Left ventricle myocardium inferior (tissue), 1 donor: ENCODE data around the gene C8G. TPM values are rescaled to one million over a fixed set of nuclear protein-coding genes. Genes with fewer than 3 reads are reported as not detected.
A peak's percentile ranks its signal among the peaks of the same experiment; 100 is the strongest.

Experiments
- DNase-seq: peaks from one replicate; pipeline ENCODE4 v3.0.0-alpha.2; 2020
- H3K27ac ChIP-seq: fragments of 200-600 bp; replicated peaks from 2 replicates; pipeline ENCODE4 v1.8.0; 2021
- H3K27me3 ChIP-seq: fragments of 200-600 bp; 2 replicates; pipeline ENCODE4 v1.8.0; 2021; ENCODE audit warnings: low read depth
- H3K36me3 ChIP-seq: fragments of 200-600 bp; 2 replicates; pipeline ENCODE4 v1.8.0; 2021
- H3K4me1 ChIP-seq: fragments of 200-600 bp; 2 replicates; pipeline ENCODE4 v1.8.0; 2021
- H3K4me3 ChIP-seq: fragments of 200-600 bp; 2 replicates; pipeline ENCODE4 v1.8.0; 2021; ENCODE audit warnings: mild to moderate bottlenecking, moderate library complexity
- H3K9me3 ChIP-seq: fragments of 200-600 bp; replicated peaks from 2 replicates; pipeline ENCODE4 v1.8.0; 2021
- intact Hi-C: fragments of 100-400 bp; cut with micrococcal nuclease; formaldehyde crosslinking; loops from one replicate; pipeline ENCODE4 v1.11.0; 2022
- total RNA-seq: library from RNA; stranded (reverse); fragmentation: NEBNext Ultra II Directional; extraction: Animal tissue kit (Norgen Biotek cat#: 25700); gene quantifications from one replicate; pipeline ENCODE4 v1.2.1, GENCODE V29; 2021
- TF ChIP-seq, protein P1 (sequence below): fragments of 200-600 bp; IDR thresholded peaks from 2 replicates; pipeline ENCODE4 v1.8.0; 2021; ENCODE audit warnings: antibody characterized with exemption, mild to moderate bottlenecking, borderline replicate concordance
- donor health status: DM: no; HTN: yes; CAD: no; lungs with severe emphysema.

Gene C8G
- total RNA-seq, 1 donor from 2014 or later = 3.6 TPM

DNA sequence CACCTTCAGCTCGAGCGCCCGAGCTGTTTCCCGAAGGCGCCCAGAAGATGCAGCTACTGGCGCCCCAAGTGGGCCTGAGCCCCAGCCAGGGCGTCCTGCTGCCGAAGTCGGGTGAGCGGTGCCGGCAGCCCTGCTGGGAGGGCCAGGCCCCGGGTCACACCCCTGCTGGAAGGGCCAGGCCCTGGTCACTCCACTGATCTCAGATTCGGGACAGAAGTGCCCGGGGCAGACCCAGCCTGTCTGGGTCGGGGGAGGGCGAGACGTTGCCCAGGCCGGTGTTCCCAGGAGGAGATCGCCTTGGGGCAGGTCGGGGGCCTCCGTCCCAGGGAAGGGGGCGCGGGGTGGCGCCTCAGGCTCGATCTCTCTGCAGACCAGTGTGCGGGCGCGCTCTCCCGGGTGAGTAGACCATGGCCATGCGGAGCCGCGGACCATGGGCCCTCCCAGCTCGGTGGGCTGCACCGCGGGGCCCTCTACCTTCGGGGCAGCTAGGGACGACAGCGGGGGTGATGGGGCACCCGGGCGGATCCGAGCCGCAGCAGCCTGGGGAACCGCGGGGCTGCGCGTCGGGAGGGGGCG is 40.1 kb downstream of the C8G start:
- no peaks in the 10 kb centered on the region for H3K9me3 ChIP-seq
- DNase-seq = no peak
- intact Hi-C loops = no loop called here
- H3K36me3 ChIP-seq = no peaks in the 10 kb centered on the region
- no peak overlapping the region for H3K27ac ChIP-seq
- peak overlapping the region; percentile 42 for H3K4me3 ChIP-seq
- H3K4me1 ChIP-seq = peaks cover 57% of the 10 kb centered on the region
- peaks cover 15% of the 10 kb centered on the region for H3K27me3 ChIP-seq
- TF ChIP-seq, protein P1, sequence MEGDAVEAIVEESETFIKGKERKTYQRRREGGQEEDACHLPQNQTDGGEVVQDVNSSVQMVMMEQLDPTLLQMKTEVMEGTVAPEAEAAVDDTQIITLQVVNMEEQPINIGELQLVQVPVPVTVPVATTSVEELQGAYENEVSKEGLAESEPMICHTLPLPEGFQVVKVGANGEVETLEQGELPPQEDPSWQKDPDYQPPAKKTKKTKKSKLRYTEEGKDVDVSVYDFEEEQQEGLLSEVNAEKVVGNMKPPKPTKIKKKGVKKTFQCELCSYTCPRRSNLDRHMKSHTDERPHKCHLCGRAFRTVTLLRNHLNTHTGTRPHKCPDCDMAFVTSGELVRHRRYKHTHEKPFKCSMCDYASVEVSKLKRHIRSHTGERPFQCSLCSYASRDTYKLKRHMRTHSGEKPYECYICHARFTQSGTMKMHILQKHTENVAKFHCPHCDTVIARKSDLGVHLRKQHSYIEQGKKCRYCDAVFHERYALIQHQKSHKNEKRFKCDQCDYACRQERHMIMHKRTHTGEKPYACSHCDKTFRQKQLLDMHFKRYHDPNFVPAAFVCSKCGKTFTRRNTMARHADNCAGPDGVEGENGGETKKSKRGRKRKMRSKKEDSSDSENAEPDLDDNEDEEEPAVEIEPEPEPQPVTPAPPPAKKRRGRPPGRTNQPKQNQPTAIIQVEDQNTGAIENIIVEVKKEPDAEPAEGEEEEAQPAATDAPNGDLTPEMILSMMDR = no peak

DNA sequence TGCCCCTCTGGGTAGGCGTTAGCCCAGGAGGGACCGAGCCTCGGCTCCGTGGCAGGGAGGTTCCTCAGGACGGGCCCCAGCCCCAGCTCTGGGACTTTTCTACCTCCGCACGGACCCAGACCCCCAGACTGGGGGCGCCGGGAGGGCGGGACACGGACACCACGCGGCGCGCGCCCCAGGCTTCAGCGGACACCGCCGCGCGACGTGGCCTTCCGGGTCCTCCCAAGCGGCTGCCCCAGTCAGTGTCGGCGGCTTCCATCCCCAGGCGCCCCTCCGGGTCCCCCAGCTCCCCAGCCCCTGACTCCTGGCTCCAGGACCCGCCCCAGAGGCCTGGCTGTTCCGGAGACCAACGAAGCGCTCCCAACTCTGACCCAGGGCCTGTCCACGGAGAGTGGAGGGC is 40.8 kb downstream of the C8G start:
- H3K9me3 ChIP-seq = peaks cover 4% of the 10 kb centered on the region
- TF ChIP-seq, protein P1 = no peak
- peaks cover 49% of the 10 kb centered on the region for H3K4me1 ChIP-seq
- H3K27me3 ChIP-seq = peaks cover 15% of the 10 kb centered on the region
- H3K36me3 ChIP-seq = no peaks in the 10 kb centered on the region
- DNase-seq = no peak
- no peak overlapping the region for H3K27ac ChIP-seq
- intact Hi-C loops = no loop called here
- peak overlapping the region; percentile 42 for H3K4me3 ChIP-seq

DNA sequence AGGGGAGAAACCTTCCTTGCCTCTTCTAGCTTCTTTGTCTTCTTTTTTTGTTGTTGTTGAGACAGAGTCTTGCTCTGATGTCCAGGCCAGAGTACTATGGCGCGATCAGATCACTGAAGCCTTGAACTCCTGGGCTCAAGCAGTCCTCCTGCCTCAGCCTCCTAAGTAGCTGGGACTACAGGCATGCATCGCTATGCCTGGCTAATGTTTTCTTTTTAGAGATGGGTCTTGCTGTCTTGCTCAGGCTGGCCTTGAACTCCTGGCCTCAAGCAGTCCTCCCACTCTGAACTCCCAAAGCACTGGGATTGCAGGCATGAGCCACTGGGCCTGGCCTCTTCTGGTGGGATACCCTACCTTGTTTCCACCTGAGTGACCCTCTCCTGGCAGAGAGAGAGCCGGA is 43.8 kb downstream of the C8G start:
- H3K4me3 ChIP-seq = no peak overlapping the region
- no peak for DNase-seq
- H3K36me3 ChIP-seq = peaks cover 6% of the 10 kb centered on the region
- H3K9me3 ChIP-seq = peaks cover 4% of the 10 kb centered on the region
- peaks cover 25% of the 10 kb centered on the region for H3K27me3 ChIP-seq
- peaks cover 49% of the 10 kb centered on the region for H3K4me1 ChIP-seq
- H3K27ac ChIP-seq = no peak overlapping the region
- intact Hi-C loops = no loop called here
- TF ChIP-seq, protein P1 = no peak

DNA sequence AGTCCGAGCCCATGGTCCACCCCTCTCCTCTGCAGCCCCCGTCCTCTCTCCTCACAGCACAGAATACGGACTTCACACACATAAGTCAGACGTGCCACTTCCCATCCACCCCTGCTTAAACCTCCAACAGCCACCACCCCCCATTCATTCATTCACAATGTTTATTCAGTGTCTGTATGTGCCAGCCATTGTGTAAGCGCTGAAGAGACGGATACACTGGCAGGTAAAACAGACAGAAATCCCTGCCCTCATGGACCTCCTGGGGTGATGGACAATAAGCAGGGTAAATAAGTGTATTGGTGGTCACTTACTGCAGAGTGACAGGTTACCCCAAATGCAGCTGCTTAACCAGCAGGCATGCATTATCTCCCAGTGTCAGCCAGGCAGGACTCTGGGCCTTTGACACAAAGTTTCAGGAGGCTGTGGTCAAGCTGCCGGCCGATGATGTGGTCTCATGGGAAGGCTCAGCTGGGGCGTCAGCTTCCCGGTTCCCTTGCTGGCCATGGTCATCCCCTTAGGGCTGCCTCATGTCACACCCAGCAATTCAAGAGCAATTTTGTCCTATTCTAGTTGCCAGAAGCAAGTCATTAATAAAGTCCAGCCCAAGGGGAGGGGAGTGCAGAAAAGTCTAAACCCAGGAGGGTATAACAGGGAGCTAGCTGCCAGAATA is 45.3 kb downstream of the C8G start:
- H3K27ac ChIP-seq = peak overlapping the region; percentile 92
- intact Hi-C loops = no loop called here
- no peak for DNase-seq
- no peak overlapping the region for H3K4me3 ChIP-seq
- TF ChIP-seq, protein P1 = no peak
- H3K4me1 ChIP-seq = peaks cover 49% of the 10 kb centered on the region
- H3K9me3 ChIP-seq = peaks cover 4% of the 10 kb centered on the region
- H3K36me3 ChIP-seq = peaks cover 11% of the 10 kb centered on the region
- H3K27me3 ChIP-seq = peaks cover 32% of the 10 kb centered on the region

DNA sequence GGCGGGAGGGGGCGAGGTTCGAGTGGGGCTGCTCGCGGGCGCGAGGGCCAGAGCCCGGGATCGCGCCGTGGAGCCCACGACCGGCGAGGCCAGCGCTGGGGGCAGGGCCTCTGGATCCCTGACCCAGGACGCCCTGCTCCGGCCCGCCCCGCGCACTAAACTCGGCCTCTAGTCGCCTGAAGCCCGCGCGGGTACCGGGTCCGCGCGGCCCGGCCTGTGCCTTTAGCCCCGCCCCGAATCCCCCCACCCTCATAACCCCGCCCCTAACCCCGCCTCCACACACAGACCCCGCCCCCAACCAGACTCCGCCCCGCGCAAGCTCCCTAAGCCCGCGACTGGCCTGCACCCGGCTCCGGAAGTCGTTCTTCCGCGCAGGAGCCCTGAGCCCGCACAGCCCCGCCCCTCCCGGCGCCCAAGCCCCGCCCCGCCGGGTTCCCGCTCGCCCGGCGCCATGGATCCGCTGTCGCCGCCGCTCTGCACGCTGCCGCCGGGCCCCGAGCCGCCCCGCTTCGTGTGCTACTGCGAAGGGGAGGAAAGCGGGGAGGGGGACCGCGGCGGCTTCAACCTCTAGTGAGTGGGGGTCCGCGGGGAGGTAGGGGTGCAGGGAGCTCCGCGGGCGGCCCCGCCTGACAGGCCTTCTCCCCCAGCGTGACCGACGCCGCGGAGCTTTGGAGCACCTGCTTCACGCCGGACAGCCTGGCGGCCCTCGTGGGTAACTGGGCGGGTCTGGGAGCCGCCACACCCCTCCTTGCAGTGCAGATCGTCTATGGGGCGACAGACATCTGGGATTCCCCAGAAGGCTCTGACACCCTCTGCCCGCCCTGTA is 47.2 kb downstream of the C8G start, which contains the start of gene PAXX:
TSS of gene PAXX (plus strand) at position 430 of the 826 bp plus-strand sequence. CDS start at position 452, 22 bp downstream.
- Histone ChIP-seq H3K36me3 (peaks cover 11% of the 10 kb centered on the region), H3K4me3 (peak within 1 kb of the TSS; percentile 74), H3K4me1 (peaks cover 60% of the 10 kb centered on the region), H3K27me3 (peaks cover 43% of the 10 kb centered on the region), H3K9me3 (peaks cover 4% of the 10 kb centered on the region), H3K27ac (peak within 1 kb of the TSS; percentile 92)
- TF ChIP-seq, protein P1 = no peak
- DNase-seq = peak; percentile 94
- intact Hi-C loops = no loop called here
